ENCODE measurements around the gene ACKR1.

DNA sequence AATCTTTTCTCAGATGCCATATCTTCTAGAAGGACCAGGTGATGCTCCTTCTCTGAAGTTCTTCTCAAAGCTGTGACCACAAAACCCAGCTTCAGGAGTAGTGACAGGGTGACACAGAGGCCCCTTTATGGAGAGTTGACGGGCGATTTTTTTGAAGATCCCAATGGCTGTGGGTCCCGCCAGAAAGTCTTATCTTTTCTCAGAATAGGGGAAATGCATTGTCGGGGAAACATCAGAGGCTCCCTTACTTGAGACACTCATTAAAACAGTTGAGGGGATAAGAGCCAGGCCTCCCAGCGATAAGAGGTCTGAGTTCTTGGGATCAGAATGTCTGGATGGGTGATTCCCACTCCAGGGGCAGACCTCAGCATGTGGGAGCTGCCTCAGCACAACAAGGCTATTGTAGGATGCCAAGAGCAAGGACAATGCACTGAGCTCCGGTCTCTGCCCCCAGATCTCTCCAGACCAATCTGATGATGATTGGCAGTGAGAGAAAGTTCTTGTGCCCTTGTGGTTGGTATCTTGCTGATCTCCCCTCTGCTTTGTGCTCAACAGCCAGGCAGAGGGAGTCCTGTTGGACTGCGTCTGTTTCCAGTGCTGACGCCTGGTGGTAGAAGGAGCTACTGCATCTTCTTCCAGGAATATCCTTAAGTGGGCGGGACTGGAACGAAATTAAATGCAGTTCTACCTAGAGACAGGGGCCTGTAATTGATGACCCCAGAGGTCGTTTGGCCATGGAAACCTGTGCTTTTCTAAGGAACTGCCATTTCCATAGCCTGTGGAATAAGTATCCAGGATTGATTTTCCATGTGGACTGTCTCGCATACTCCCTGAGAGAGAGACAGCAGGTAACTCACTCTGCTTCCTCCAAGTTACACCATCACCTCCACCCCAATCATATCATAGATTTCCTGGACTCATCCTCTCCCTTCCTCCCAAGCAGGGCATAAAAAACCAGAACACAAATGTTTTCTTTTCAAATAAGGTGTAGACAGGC, 6.8 kb upstream of the ACKR1 start:
- TF ChIP-seq POLR2A (IDR thresholded peaks at IDR 0.05) (no peak), POLR2AphosphoS5 (IDR thresholded peaks at IDR 0.05; ENCODE audit: insufficient read depth in 1 of 2, low read depth in 1 of 2) (no peak)
- TF ChIP-seq, protein P1, sequence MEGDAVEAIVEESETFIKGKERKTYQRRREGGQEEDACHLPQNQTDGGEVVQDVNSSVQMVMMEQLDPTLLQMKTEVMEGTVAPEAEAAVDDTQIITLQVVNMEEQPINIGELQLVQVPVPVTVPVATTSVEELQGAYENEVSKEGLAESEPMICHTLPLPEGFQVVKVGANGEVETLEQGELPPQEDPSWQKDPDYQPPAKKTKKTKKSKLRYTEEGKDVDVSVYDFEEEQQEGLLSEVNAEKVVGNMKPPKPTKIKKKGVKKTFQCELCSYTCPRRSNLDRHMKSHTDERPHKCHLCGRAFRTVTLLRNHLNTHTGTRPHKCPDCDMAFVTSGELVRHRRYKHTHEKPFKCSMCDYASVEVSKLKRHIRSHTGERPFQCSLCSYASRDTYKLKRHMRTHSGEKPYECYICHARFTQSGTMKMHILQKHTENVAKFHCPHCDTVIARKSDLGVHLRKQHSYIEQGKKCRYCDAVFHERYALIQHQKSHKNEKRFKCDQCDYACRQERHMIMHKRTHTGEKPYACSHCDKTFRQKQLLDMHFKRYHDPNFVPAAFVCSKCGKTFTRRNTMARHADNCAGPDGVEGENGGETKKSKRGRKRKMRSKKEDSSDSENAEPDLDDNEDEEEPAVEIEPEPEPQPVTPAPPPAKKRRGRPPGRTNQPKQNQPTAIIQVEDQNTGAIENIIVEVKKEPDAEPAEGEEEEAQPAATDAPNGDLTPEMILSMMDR (IDR thresholded peaks at IDR 0.05): peak; percentile 57 to 71 (median 64)
